HepG2 (cell line): ENCODE data around the gene CATSPERE. TPM values are rescaled to one million over a fixed set of nuclear protein-coding genes. Genes with fewer than 3 reads are reported as not detected.

Source experiments
- ATF7 ChIP-seq, 2 experiments: fragments of 450-650 bp in 1 of 2; sonication (generic) in 1 of 2; formaldehyde crosslinking in 1 of 2; IDR thresholded peaks; 2 replicates each; pipeline versions ENCODE4 v1.4.0 to v1.6.1; 2016 to 2020; ENCODE audit warnings: antibody characterized with exemption in 1 of 2, mild to moderate bottlenecking in 1 of 2, missing genetic modification reagents in 1 of 2
- CREB1 ChIP-seq, 2 experiments: fragments of 450-650 bp in 1 of 2; IDR thresholded peaks; 2 replicates each; pipeline ENCODE4 v1.6.1; 2016 to 2017; ENCODE audit warnings: control low read depth in 1 of 2, mild to moderate bottlenecking in 1 of 2, missing compliant biosample characterization in 1 of 2, missing genetic modification characterization in 1 of 2
- GTF2F1 ChIP-seq: fragments of 150-350 bp; IDR thresholded peaks from 2 replicates; pipeline ENCODE4 v1.6.1; 2014; ENCODE audit warnings: low read length
- HDAC6 ChIP-seq: fragments of 200-600 bp; sonication (generic); IDR thresholded peaks from 2 replicates; pipeline ENCODE4 v1.7.0; 2017; ENCODE audit warnings: mild to moderate bottlenecking, antibody characterized with exemption, low read length, low read depth
- MATR3 ChIP-seq: sonication (generic); formaldehyde crosslinking; IDR thresholded peaks from 2 replicates; pipeline ENCODE4 v1.4.0; 2020; ENCODE audit warnings: missing genetic modification reagents
- MIXL1 ChIP-seq: IDR thresholded peaks from 2 replicates; pipeline ENCODE4 v1.6.1; 2016
- NCOA1 ChIP-seq: sonication (generic); formaldehyde crosslinking; IDR thresholded peaks from 2 replicates; pipeline ENCODE4 v1.9.0; 2021; ENCODE audit warnings: missing genetic modification reagents
- RARG ChIP-seq: sonication (generic); formaldehyde crosslinking; IDR thresholded peaks from 2 replicates; pipeline ENCODE4 v1.4.0; 2020; ENCODE audit warnings: low read depth, mild to moderate bottlenecking, missing genetic modification reagents
- RORA ChIP-seq: sonication (generic); formaldehyde crosslinking; IDR thresholded peaks from 2 replicates; pipeline ENCODE4 v1.5.0; 2020; ENCODE audit warnings: mild to moderate bottlenecking, missing genetic modification reagents, moderate library complexity
- SATB2 ChIP-seq: sonication (generic); formaldehyde crosslinking; IDR thresholded peaks from 2 replicates; pipeline ENCODE4 v1.5.0; 2020; ENCODE audit warnings: missing genetic modification reagents
- THAP11 ChIP-seq: IDR thresholded peaks from 2 replicates; pipeline ENCODE4 v1.6.1; 2016; ENCODE audit warnings: missing biosample characterization, missing genetic modification reagents
- ZMYM2 ChIP-seq: sonication (generic); formaldehyde crosslinking; IDR thresholded peaks from 2 replicates; pipeline ENCODE4 v1.8.0; 2022; ENCODE audit warnings: mild to moderate bottlenecking, missing genetic modification reagents
- ZNF180 ChIP-seq: sonication (generic); formaldehyde crosslinking; IDR thresholded peaks from 2 replicates; pipeline ENCODE4 v1.4.0; 2020; ENCODE audit warnings: low read depth, missing genetic modification reagents, borderline replicate concordance
- ZNF263 ChIP-seq: sonication (generic); formaldehyde crosslinking; IDR thresholded peaks from 2 replicates; pipeline ENCODE4 v1.4.0; 2020; ENCODE audit warnings: missing genetic modification reagents
- ZNF451 ChIP-seq: sonication (generic); formaldehyde crosslinking; IDR thresholded peaks from 2 replicates; pipeline ENCODE4 v1.5.0; 2020; ENCODE audit warnings: mild to moderate bottlenecking, missing genetic modification reagents
- ZNF563 ChIP-seq: sonication (generic); formaldehyde crosslinking; IDR thresholded peaks from 2 replicates; pipeline ENCODE4 v1.8.0; 2022; ENCODE audit warnings: mild to moderate bottlenecking, moderate library complexity, missing genetic modification reagents
- ZNF749 ChIP-seq: sonication (generic); formaldehyde crosslinking; IDR thresholded peaks from 2 replicates; pipeline ENCODE4 v1.8.0; 2022; ENCODE audit warnings: mild to moderate bottlenecking, missing genetic modification reagents, moderate library complexity, borderline replicate concordance
- polyA plus RNA-seq, 8 experiments: library from polyadenylated mRNA; depleted of rRNA in 3 of 8; stranded (reverse) in 7 of 8; unstranded in 1 of 8; fragments of >200 nt; fragmentation: Illumina TruSeq in 4 of 8; extraction: Trizol in 4 of 8; gene quantifications; 2 replicates each; pipeline versions ENCODE4 v1.2.1 to v1.2.3, GENCODE V29; 2011 to 2016; ENCODE audit warnings: low read depth in 4 of 8, missing spikeins in 1 of 8, mixed read lengths in 1 of 8; ENCODE audit not compliant: insufficient read depth in 1 of 8
- total RNA-seq, 5 experiments: library from RNA; depleted of rRNA; stranded (reverse); fragments of >200 nt; fragmentation: Illumina TruSeq; extraction: Trizol; gene quantifications; 2 replicates each; pipeline ENCODE4 v1.2.3, GENCODE V29; 2016; ENCODE audit warnings: low read depth in 1 of 5
- TF ChIP-seq, protein P1 (sequence below): sonication (generic); formaldehyde crosslinking; IDR thresholded peaks from 2 replicates; pipeline ENCODE4 v1.4.0; 2020; ENCODE audit warnings: low read depth, mild to moderate bottlenecking, missing genetic modification reagents
- TF ChIP-seq, protein P2 (sequence below): sonication (generic); formaldehyde crosslinking; IDR thresholded peaks from 2 replicates; pipeline ENCODE4 v1.4.0; 2020; ENCODE audit warnings: missing genetic modification reagents
- TF ChIP-seq, protein P3 (sequence below): sonication (generic); formaldehyde crosslinking; IDR thresholded peaks from 2 replicates; pipeline ENCODE4 v1.8.1; 2022; ENCODE audit warnings: low read depth, mild to moderate bottlenecking, missing genetic modification reagents
- TF ChIP-seq, protein P4 (sequence below): IDR thresholded peaks from 2 replicates; pipeline ENCODE4 v1.6.1; 2016; ENCODE audit warnings: low read depth, borderline replicate concordance
- TF ChIP-seq, protein P5 (sequence below): sonication (generic); formaldehyde crosslinking; IDR thresholded peaks from 2 replicates; pipeline ENCODE4 v1.4.0; 2020; ENCODE audit warnings: missing genetic modification reagents
- TF ChIP-seq, protein P6 (sequence below): sonication (generic); formaldehyde crosslinking; conservative IDR thresholded peaks from 2 replicates; pipeline ENCODE4 v1.5.0; 2020; ENCODE audit warnings: missing genetic modification reagents

CATSPERE gene
- total and polyA plus RNA-seq, 2 of the 13 experiments (the other 11 are each of a cell fraction or from before 2014, with no cell fraction given), result 0.34 to 0.51 TPM

- TF ChIP-seq, protein P1, sequence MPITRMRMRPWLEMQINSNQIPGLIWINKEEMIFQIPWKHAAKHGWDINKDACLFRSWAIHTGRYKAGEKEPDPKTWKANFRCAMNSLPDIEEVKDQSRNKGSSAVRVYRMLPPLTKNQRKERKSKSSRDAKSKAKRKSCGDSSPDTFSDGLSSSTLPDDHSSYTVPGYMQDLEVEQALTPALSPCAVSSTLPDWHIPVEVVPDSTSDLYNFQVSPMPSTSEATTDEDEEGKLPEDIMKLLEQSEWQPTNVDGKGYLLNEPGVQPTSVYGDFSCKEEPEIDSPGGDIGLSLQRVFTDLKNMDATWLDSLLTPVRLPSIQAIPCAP (CRISPR knock-in tag), result no peak
- TF ChIP-seq ATF7 (IDR thresholded peaks at IDR 0.05) (no peak), ATF7 (CRISPR knock-in tag; IDR thresholded peaks at IDR 0.05) (no peak), RORA (no peak), ZNF749 (CRISPR knock-in tag) (0 out of 2 replicates have a peak, but pooled peaks have one; percentile 28), ZNF563 (CRISPR knock-in tag) (no peak; the same call in 1 of the 2 replicates), GTF2F1 (no peak), MATR3 (CRISPR knock-in tag) (no peak), ZMYM2 (CRISPR knock-in tag) (no peak), ZNF451 (CRISPR knock-in tag) (peak; percentile 31; the same call in 1 of the 2 replicates), NCOA1 (CRISPR knock-in tag) (0 out of 2 replicates have a peak, but pooled peaks have one; percentile 15), HDAC6 (no peak), ZNF180 (no peak), RARG (CRISPR knock-in tag) (no peak), MIXL1 (CRISPR knock-in tag) (no peak), SATB2 (CRISPR knock-in tag) (no peak), CREB1 (IDR thresholded peaks at IDR 0.05) (no peak), CREB1 (CRISPR knock-in tag; IDR thresholded peaks at IDR 0.05) (no peak), ZNF263 (CRISPR knock-in tag) (no peak), THAP11 (CRISPR knock-in tag) (no peak)
- TF ChIP-seq, protein P2, sequence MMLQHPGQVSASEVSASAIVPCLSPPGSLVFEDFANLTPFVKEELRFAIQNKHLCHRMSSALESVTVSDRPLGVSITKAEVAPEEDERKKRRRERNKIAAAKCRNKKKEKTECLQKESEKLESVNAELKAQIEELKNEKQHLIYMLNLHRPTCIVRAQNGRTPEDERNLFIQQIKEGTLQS (CRISPR knock-in tag), result no peak
- TF ChIP-seq, protein P3, sequence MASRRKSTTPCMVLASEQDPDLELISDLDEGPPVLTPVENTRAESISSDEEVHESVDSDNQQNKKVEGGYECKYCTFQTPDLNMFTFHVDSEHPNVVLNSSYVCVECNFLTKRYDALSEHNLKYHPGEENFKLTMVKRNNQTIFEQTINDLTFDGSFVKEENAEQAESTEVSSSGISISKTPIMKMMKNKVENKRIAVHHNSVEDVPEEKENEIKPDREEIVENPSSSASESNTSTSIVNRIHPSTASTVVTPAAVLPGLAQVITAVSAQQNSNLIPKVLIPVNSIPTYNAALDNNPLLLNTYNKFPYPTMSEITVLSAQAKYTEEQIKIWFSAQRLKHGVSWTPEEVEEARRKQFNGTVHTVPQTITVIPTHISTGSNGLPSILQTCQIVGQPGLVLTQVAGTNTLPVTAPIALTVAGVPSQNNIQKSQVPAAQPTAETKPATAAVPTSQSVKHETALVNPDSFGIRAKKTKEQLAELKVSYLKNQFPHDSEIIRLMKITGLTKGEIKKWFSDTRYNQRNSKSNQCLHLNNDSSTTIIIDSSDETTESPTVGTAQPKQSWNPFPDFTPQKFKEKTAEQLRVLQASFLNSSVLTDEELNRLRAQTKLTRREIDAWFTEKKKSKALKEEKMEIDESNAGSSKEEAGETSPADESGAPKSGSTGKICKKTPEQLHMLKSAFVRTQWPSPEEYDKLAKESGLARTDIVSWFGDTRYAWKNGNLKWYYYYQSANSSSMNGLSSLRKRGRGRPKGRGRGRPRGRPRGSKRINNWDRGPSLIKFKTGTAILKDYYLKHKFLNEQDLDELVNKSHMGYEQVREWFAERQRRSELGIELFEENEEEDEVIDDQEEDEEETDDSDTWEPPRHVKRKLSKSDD (CRISPR knock-in tag), result no peak
- TF ChIP-seq, protein P4, sequence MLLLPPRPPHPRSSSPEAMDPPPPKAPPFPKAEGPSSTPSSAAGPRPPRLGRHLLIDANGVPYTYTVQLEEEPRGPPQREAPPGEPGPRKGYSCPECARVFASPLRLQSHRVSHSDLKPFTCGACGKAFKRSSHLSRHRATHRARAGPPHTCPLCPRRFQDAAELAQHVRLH (CRISPR knock-in tag), result no peak
- TF ChIP-seq, protein P5, sequence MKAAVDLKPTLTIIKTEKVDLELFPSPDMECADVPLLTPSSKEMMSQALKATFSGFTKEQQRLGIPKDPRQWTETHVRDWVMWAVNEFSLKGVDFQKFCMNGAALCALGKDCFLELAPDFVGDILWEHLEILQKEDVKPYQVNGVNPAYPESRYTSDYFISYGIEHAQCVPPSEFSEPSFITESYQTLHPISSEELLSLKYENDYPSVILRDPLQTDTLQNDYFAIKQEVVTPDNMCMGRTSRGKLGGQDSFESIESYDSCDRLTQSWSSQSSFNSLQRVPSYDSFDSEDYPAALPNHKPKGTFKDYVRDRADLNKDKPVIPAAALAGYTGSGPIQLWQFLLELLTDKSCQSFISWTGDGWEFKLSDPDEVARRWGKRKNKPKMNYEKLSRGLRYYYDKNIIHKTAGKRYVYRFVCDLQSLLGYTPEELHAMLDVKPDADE (CRISPR knock-in tag), result no peak
- TF ChIP-seq, protein P6, sequence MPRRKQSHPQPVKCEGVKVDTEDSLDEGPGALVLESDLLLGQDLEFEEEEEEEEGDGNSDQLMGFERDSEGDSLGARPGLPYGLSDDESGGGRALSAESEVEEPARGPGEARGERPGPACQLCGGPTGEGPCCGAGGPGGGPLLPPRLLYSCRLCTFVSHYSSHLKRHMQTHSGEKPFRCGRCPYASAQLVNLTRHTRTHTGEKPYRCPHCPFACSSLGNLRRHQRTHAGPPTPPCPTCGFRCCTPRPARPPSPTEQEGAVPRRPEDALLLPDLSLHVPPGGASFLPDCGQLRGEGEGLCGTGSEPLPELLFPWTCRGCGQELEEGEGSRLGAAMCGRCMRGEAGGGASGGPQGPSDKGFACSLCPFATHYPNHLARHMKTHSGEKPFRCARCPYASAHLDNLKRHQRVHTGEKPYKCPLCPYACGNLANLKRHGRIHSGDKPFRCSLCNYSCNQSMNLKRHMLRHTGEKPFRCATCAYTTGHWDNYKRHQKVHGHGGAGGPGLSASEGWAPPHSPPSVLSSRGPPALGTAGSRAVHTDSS (CRISPR knock-in tag), result no peak
These were observed 10.2 kb upstream of the CATSPERE start (continued) for GRCh38 chr1:244450597-244451538.
